Medulla oblongata (tissue), 1 donor: ENCODE measurements around the gene FZD4.
"Not testable (repeated sequence)": the region's sequence is repeated elsewhere in the genome, so short reads cannot be mapped to it uniquely, and the experiment has no call there.

Source experiments
- DNase-seq: peaks from one replicate; pipeline ENCODE4 v3.0.0-alpha.2; 2015; ENCODE audit errors: extremely low spot score

The FZD4 gene

DNA sequence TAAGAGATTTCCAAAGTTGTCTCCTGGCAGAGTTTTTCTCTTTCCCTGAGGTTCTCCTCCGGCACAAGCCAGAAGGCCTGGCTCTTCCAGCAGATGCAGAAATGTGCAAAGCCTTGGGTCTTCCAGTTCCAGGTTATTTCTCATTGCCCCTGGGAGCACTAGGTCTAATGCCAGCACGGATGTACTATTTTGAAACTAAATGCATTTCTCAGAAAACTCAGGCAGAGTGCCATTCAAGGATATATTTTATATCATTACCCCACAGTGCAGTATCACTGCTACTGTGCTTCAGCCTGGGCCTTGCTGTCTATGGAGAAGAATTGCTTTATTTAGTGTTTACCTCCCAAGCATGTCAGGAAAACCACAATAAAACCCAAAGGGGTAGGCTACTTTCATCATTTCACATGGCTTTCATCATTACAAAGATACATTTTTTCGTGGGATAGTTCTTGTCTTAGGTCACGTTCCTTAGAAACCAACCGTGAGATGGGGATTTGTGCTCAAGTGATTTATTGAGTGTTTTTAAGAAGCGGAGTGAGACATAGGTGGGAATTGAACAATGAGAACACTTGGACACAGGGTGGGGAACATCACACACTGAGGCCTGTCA lies 22.4 kb upstream of the FZD4 start:
- DNase-seq = no peak

DNA sequence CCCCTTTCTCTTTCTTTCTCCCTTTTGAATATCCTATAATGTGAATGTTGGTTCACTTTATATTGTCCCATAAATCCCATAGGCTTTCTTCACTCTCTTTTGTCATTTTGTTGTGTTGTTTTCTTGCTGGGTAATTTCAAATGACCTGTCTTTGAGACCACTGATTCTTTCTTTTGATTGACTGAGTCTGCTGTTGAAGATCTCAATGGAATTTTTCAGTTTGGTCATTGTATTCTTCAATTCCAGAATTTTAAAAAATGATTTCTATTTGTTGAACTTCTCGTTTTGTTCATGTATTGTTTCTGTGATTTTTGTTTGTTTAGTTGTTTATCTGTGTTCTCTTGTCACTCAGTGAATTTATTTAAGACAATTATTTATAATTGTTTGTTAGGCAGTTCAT lies 17.5 kb upstream of the FZD4 start:
- DNase-seq = no peak

DNA sequence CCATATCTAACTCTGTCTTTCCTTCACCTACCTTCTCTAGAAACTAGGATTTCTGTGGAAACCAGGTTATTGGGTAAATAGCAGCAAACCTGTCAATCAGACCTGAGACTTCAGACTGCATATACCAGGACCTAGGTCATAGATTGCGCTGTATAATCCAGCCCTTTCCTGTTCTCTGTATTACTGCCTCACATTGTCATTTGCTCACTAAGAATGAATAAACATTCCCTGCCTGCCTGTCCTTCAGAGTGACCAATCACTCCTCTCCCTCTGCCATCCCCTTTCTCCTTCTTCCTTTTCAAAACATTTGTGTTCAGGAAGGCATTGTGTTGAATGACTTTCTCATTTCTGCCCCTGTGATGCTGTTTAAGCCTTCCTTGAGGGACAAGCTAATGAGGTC lies 14.1 kb upstream of the FZD4 start:
- no peak for DNase-seq

DNA sequence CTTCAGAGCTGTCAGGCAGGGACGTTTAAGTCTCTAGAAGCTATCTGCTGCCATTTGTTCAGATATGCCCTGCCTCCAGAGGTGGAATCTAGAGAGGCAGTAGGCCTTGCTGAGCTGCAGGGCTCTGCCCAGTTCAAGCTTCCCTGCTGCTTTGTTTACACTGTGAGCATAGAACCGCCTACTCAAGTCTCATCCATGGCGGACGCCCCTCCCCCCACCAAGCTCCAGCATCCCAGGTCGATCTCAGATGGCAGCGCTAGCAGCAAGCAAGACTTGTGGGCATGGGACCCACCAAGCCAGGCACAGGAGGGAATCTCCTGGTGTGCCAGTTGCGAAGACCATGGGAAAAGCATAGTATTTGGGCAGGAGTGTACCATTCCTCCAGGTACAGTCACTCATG lies 12.4 kb upstream of the FZD4 start:
- not testable (repeated sequence) for DNase-seq

DNA sequence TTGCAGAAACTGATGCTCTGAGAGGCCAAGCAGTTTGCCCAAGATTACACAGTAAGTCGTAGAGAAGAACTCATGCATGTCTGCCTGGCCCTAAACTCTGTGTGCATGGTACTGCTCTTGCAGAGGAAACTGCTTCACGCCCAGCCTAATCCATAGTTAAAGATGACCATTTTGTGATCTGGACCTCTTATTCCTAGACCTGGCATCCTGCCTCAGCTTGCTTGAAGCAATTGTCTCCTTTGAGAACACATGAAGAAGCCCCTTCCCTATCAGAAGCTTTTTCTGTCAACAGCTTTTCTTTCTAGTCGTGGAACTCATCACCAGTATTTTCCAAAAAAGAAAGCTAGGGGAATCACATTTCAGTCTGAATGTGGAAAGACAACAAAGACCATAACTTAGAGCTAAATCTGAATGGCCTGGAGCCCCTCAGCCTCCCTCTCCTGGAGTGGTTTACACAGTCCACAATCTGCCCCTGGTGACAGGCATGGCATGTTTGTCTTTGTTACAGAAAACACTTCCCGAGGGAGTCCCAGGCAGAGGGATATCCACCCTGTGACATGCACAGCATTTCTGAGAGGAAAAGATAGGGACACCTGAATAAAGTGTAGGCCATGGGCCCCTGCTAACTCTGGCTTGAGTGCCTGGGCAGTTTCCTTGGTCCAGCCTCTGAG lies 2.9 kb upstream of the FZD4 start:
- no peak for DNase-seq

DNA sequence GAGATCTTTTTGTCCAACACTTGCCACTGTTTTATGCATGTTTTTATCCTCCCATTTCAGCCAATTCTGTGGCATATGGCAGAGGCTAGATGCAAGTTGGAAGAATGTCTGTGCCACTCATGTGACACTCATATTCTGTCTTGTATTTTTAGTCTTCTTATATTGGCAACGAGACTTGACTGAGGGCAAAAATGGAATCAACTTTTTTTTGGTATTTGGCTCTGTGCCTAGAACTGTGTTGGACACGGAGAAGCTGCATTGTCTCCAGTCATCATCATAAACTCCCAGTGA lies 1.7 kb upstream of the FZD4 start:
- no peak for DNase-seq

DNA sequence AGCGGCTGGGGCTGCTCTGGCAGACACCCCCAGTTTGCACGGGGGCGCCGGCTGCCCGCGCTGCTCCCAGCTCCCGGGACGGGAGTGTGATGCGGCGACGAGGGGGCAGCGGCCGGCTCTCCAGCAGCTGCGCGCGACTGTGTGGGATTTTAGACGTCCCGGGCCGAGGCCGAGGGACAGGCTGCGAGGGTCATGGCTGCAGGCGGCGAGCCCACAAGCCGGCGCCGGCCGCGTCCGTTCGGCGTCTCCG lies 159 bp downstream of the FZD4 start:
- DNase-seq = no peak

DNA sequence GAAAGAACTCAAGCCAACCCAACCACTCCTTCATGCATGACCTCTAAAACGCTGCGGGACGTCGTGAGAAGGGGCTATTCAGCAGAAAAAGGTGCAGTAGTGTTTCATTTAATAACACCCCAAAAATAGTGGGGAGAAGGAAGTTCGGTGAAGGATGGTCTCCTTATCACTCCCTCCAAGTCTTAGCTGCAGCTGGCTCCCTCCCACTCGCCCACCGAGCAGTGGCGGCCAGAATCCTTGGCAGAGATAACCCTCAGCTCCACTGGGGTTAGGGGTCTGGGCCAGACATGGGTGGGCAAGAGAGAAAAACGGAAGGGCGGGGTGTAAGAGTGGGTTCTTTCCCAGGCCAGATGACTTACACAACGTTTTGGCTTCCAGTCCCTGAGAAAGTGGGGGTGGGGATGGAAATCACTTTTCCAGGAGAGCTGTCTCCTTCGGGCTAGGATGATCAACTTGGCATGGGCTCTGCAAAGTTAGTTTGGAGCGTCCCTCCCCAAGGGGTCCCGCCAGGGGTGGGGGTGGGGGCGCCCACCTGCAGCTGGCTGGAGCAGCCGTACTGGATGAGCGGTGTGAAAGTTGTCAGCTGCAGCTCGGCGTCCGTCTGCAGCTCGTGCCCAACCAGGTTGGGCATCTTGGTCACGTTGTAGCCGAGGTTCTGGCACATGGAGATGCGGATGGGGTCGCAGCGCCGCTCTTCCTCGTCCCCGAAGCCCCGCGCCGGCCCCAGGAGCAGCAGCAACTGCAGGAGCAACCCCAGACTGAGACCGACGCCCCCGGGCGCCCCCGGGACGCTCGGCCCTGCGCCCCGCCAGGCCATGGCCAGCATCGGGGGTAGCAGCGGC lies 705 bp downstream of the FZD4 start:
- DNase-seq = no peak

DNA sequence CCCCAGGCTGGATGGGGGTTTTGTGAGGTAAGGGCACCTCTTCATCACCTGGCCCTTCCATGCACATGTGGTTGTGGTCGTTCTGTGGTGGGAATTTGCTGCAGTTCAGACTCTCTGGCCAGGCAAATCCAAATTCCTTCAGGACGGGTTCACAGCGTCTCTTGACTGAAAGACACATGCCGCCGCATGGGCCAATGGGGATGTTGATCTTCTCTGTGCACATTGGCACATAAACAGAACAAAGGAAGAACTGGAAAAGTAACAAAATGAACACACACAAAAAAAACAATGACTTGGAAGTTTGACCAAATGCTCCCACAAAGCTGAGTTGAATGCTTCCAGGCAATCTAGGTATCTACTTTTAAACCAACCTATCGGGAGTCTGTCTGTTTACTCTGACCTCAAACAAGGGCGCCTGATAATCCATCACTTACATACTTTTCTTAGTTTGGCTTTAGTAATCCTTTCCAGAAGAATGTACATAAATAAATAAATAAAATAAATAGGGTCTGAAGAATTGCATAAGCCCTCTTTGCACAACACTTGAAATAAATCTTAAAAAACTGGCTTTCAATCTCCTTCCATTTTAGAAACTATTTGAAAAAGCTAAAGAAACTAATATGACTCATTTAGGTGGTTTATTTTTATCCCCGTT lies 2.8 kb downstream of the FZD4 start:
- DNase-seq = no peak

DNA sequence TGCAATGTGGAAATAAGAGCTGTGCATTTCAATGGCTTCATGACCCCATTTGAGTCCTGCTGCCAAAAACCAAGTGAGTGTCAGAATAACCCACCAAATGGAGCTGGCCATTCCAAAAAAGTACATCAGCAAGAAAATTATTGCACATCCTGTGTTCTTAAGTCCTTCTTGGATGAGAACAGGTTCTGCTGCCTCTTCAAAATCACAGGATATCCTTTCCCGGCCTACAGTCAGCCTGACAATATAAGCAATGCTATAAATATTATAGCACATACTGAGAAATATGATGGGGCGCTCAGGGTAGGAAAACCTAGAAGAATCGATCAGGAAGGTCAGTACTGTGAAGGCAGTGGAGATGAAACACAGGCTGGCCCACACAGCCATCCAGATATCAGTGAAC lies 3.5 kb downstream of the FZD4 start:
- no peak for DNase-seq

DNA sequence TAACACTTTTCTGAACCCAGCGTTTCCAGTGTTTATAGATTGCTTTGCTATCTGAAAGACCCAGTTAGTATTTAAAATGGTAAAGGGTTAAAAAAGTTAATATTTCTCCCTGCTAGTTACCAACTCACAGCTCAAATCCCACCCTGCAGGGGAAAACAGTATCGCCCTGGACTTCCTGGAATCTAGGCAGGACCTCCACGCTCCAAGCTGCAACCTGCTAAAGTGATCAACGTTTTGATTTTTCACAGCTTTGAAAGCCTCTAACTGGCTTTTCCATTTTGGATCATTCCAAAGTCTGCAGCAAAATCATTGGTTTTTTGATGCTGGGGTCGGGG lies 4.6 kb downstream of the FZD4 start:
- no peak for DNase-seq

DNA sequence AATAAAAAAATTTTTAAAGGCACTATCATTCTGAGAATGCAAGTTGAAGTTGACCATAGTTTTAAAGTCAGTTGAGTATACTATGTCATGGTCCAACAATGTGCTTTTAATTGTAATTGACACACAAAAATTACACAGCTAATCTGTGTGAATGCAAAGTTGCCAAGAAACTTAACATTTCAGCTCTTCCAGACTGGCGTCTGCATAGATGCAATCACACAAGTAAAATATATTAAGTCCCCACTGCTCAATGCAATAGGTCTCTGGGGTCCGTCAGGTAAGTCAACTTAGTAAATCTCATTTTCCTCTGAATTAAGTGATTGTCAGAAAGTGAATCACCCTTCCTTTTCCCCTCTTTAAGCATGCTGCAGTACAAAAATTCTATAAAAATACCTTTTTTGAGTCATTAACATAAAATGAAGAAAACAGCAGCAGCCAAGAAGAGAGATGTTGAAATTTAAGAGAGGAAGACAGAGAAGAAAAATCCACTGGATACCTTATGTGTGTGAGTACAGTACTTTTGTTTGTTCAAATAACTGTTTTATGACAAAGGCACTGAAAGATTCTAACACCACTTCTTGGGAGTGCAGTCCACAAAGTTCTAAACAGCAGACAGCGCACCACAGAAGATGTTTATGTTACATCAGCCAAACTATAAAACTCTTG lies 5.1 kb downstream of the FZD4 start:
- DNase-seq = no peak

DNA sequence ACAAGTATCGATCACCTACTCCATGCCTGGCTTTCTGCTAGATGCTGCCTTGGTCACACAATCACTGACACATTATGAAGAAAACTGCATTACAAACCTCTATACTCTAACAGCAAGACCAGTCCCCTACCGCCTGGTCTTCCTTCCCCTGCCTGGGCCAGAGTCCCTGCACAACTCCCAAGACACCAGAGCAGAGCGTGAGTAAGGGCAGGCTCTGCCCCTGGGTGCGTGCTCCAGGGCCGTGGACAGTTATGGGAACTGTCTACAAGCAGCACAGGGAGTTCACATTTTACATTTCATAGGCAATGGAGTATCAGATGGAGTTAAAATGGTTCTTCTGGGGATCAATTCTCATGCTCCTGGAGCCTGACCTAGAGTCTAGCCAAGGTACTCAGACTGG lies 6.5 kb downstream of the FZD4 start:
- no peak for DNase-seq

DNA sequence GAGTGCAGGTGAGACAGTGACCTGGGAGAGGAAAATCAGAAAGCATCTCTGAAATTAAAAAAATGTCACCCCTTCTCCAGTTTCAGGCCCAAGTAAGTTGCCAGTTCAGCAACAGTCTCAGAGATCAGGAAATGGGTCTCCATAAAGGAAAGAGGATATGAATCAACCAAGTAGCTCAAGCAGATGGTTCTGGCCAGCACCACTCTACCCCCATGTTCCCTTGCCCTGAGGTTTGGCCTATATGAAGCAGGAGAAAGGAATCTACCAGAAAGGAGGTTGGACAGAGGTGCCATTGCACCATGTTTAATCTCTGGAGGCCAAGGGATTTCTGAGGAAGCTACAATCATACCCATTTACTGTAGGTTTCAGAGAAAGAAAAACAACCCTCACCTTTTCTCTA lies 7.7 kb downstream of the FZD4 start:
- no peak for DNase-seq

DNA sequence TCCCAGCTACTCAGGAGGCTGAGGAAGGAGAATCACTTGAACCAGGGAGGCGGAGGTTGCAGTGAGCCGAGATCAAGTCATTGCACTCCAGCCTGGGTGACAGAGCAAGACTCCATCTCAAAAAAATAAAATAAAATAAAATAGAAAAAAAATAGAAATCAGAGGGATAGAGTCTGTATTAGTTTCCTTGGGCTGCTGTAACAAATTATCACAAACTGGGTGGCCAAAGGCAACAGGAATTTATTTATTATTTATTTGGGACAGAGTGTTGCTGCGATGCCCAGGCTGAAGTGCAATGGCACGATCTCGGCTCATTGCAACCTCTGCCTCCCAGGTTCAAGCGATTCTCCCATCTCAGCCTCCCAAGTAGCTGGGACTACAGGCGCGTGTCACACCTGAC lies 11.7 kb downstream of the FZD4 start:
- not testable (repeated sequence) for DNase-seq

DNA sequence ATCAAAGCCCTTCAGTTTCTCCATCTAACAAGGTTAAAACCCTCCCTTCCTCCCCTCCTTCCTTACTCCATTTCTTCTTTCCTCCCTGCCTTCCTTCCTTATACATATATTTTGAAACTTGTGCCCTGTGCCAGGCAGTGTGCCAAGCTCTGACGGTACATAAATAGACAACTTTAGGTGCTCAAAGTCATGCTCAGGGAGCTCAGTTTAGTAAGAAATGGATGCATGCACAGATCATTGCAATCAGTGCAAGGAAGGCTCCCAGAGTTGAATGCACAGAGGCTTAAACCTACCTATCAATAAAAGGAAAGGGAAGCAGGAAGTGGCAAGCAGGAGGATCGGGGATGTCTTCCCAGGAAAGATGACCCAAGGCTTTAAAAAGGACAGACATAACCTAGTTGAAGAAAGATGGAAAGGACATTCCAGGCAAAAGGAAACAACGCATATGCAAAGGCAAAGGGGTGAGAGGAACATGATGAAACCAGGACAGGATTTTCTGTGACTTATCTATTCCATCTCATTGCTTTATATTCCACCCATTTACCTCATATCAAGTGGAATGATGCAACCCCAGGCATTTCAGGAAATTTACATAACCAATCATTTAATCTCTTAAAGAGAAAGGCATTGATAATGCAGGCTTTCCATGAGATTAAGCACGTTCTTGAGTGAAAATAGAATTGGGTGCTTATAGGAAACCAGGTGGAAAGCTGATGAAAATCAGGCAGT lies 13.2 kb downstream of the FZD4 start:
- no peak for DNase-seq

DNA sequence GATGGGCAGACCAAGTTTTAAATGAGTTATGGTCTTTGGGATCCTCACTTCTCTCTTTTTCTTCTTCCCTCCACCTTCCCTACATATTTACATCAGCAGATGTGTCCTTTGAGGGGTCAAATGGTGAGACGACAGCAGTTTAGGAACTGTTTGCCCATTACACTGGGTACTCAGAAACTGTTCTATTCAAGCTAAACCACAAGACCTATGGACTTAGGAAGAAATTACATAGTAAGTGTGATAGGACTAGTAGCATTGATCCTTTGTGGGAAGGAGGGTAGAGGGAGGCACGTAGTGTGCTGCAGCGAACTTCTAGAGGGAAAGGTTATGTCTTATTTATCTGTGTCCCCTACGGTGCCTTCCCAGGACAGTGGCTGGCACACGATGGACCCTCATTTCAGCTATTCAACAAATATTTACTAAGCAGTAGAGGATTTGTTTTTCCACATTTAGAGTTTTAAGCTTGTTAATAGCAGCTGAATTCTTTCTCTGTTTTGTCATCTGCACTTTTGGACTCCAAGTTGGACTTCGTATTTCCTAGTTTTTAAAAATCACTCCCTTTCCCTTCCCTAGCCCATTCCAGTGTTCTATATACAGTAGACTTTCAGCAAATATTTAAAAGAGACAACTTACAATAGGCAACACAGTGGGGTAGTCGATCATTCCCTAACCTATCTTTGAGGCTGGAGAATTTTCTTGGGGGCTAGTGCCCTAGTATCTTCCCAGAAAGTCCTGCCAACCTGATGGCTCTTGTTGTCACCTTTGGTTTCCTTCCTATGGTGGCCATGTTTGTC lies 13.9 kb downstream of the FZD4 start:
- DNase-seq = no peak

DNA sequence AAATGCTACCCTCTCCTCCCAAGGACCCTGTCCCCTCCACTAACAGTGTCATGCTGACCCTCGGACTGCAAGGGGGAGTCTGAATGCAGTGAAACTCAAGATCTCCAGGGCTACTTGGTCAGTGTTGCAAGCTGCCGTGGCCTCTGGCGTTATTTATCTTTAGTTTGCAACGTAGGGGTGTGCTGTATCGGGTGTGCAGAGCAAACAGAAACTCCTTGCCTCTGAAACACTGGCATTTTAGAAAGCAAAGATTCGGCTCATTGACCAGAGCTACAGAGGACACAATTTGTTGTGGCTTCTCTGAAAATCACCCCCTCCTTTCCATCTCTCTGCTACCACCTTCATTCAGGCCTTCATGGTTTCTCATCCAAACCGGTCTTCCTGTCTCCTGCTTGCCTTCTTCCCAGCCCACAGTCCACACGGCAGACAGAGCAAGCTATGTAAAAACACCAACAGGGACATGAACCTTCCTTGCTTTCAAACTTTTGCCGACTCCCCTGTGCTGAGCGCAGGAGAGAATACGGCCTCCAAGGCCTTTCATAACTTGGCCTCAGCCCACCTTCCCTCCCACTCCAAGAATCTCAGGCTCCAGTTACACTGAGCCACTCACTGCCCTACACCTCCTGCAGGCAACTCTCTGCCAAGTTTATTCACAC lies 14.9 kb downstream of the FZD4 start:
- DNase-seq = no peak

DNA sequence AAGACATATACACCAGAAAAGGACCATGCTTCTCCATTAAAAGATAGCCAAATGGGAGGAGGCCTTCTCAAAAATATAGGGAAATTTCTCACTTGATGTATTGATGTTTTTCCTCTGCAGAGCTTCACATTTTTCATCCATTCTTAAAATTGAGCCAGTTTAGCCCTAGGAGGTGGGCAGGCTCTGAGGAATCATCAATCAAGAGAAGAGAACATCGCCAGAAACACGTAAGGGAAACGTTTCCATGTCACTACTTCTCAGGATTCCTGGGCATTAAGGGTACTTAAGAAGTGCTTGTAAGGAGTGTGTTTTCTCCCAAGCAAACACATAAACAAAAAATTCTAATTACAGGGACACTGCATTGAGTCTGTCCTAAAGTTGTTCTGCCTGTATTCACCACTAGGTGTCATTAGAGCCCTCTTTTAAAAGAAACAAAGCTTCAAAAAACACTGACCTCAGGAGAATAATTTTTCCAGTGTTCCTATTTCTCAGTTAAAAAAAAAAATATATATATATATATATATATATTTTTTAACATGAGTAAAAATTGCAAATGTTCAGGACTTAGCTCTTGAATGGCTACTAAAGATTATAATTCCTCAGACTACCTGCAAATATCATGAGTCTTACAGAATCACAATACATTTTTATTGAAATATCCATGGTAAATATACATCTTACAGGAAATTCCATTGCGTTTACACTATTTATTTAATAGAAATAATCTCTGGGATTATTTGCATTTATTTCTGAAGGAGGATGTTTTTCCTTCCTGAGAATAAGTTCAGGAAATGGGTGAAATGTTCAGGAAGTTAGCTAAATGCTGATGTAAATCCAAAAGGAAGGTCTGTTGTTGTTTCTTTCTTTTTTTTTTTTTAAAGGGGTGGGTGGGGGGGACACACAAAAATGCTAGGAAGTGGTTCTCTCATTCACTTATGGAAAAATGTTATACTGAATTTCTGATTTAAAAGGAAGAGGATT lies 16.0 kb downstream of the FZD4 start:
- peak; percentile 85 for DNase-seq
